ENCODE results near the gene CCDC91.

- no peak for TF ChIP-seq CTCF (IDR thresholded peaks at IDR 0.05; ENCODE audit: poor library complexity, severe bottlenecking)
- no peak for TF ChIP-seq EZH2 (IDR thresholded peaks at IDR 0.05; ENCODE audit: borderline replicate concordance, insufficient read depth, low read length, poor library complexity, severe bottlenecking)
- no peak for TF ChIP-seq REST (IDR thresholded peaks at IDR 0.05; ENCODE audit: borderline replicate concordance)
- no peak for TF ChIP-seq SMC3 (conservative IDR thresholded peaks at IDR 0.05; ENCODE audit: poor library complexity)
- no peak for TF ChIP-seq POLR2AphosphoS5 (IDR thresholded peaks at IDR 0.05)
Observed at GRCh38 chr12:28248555-28249145, 58.4 kb downstream of the CCDC91 start.

Data from neural cell (in vitro differentiated cells).